Mucosa of rectum (tissue), 2 donors: Measurements from ENCODE around the gene RHBDD3.
"Not testable (repeated sequence)": the region's sequence is repeated elsewhere in the genome, so short reads cannot be mapped to it uniquely, and the experiment has no call there.

Experiments used
- H3K27ac ChIP-seq, 2 donors: one replicate each; pipeline ENCODE4 v1.7.0; 2013; ENCODE audit warnings: inconsistent platforms in 2 of 2, low read depth in 2 of 2, low read length in 2 of 2
- H3K27me3 ChIP-seq, 2 donors: one replicate each; pipeline ENCODE4 v1.7.0; 2013; ENCODE audit warnings: low read length in 2 of 2; ENCODE audit not compliant: control insufficient read depth in 2 of 2, insufficient read depth in 2 of 2
- H3K36me3 ChIP-seq, 2 donors: one replicate each; pipeline ENCODE4 v1.7.0; 2013; ENCODE audit warnings: low read length in 2 of 2; ENCODE audit not compliant: control insufficient read depth in 2 of 2, insufficient read depth in 2 of 2
- H3K4me1 ChIP-seq, 2 donors: one replicate each; pipeline ENCODE4 v1.7.0; 2013; ENCODE audit warnings: low read length in 2 of 2, mild to moderate bottlenecking in 1 of 2; ENCODE audit not compliant: control insufficient read depth in 2 of 2, insufficient read depth in 2 of 2
- H3K4me3 ChIP-seq, 2 donors: one replicate each; pipeline ENCODE4 v1.7.0; 2013; ENCODE audit warnings: low read length in 2 of 2
- H3K9ac ChIP-seq, 2 donors: one replicate each; pipeline ENCODE4 v1.7.0; 2013; ENCODE audit warnings: low read length in 2 of 2, low read depth in 1 of 2, mild to moderate bottlenecking in 1 of 2
- H3K9me3 ChIP-seq, 2 donors: one replicate each; pipeline ENCODE4 v1.7.0; 2013; ENCODE audit warnings: low read length in 2 of 2; ENCODE audit not compliant: control insufficient read depth in 2 of 2
- donor health status: healthy.
- donor health status: Normal muscosa, but diverticular disease.

Gene RHBDD3

DNA sequence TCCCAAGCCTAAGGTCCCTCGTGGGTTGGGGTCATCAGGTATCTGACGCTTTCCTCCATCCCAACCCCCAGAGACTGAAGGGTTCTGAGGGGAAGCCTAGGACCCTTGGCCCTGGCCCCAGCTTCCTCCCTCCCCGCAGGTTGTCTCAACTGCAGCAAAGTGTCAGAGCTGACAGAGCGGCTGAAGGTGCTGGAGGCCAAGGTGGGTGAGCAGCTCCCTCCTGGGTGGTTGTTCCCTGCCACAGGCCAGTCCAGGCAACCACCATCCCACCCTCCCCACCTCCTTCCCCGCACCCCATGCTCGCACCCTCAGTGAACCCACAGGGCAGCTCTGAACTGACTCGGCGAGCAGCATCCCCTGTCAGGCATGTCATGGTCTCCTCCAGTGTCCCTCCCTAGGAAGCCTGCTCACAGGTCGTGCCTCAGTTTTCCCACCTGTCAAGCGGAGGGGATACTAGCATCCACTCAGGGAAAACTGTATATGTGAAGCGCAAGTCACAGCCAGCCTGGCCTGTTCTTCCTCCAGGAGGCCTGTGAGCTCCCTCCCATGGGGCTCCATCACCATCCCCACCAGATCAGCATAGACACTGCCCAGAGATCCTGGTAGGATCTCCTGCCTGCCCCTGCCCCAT lies 41.3 kb downstream of the RHBDD3 start:
- H3K4me1 ChIP-seq: peaks cover 0 to 6% of the 10 kb centered on the region in 2 donors
- no peaks in the 10 kb centered on the region for H3K27me3 ChIP-seq
- H3K4me3 ChIP-seq: no peak overlapping the region
- no peak overlapping the region for H3K9ac ChIP-seq
- H3K9me3 ChIP-seq: no peaks in the 10 kb centered on the region
- H3K36me3 ChIP-seq: no peaks in the 10 kb centered on the region
- peak overlapping the region; percentile 74 for H3K27ac ChIP-seq

DNA sequence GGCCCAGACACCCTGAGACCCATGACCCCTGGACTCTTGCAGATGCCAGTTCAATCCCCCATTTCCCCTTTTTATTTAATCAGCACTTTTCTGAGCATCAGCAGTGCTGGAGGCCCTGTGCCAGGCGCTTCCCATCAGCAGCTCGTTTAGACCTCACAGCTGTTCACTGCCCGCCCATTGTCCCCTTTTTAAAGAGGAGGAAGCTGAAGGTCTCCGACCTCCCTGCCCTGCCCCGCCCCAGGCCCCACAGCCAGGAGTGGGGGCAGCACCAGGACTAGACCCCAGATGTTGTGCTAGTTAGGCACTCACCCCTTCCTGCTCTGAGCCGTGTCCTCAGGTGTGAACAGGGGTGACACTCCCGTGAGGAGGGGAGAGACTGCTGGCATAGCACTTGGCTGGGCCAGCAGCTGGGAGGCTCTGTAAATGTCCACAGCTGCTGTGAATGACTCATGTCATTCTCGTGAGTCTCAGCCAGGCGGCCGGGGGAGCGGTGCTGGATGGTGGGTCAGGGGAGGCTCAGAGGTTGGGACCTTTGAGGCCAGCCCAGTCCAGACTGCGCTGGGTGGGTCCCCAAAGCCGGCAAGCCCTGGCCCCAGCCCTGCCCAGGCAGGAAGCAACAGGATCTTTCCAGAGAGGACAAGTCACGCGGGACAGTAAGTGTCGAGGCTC lies 42.2 kb downstream of the RHBDD3 start:
- Histone ChIP-seq H3K4me3 (no peak overlapping the region), H3K9me3 (no peaks in the 10 kb centered on the region), H3K4me1 (peaks cover 0 to 6% of the 10 kb centered on the region in 2 donors), H3K36me3 (no peaks in the 10 kb centered on the region), H3K27ac (peak overlapping the region; percentile 74), H3K9ac (no peak overlapping the region), H3K27me3 (no peaks in the 10 kb centered on the region)

DNA sequence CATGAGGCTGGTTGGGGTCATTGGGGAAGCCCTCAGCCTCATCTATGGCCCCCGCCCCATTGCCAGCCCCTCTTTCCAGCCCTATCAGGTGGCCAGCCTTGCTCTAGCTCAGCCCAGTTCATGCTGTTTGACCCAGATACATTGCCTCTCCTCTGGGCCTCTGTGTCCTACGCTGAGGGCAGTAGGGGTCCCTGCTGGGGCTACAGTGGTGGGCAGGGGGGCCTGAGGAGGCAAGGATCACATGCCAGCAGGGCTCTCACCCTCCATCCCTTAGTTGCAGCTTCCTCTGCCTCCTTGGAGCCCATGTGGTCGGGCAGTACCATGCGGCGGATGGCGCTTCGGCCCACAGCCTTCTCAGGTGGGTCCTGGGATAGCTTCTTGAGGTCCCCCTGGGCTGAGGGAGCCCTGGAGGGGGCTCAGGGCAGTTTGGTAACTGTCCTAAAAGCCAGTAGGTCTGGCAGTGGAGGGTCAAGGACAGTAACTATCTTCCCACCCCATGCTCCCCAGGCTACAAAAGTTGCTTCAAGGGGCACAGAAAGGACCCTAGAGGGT lies 42.8 kb downstream of the RHBDD3 start:
- H3K9me3 ChIP-seq: no peaks in the 10 kb centered on the region
- no peaks in the 10 kb centered on the region for H3K36me3 ChIP-seq
- H3K27ac ChIP-seq: peak overlapping the region; percentile 74
- no peak overlapping the region for H3K9ac ChIP-seq
- no peaks in the 10 kb centered on the region for H3K27me3 ChIP-seq
- H3K4me1 ChIP-seq: peaks cover 3 to 6% of the 10 kb centered on the region in 2 donors
- H3K4me3 ChIP-seq: no peak overlapping the region

DNA sequence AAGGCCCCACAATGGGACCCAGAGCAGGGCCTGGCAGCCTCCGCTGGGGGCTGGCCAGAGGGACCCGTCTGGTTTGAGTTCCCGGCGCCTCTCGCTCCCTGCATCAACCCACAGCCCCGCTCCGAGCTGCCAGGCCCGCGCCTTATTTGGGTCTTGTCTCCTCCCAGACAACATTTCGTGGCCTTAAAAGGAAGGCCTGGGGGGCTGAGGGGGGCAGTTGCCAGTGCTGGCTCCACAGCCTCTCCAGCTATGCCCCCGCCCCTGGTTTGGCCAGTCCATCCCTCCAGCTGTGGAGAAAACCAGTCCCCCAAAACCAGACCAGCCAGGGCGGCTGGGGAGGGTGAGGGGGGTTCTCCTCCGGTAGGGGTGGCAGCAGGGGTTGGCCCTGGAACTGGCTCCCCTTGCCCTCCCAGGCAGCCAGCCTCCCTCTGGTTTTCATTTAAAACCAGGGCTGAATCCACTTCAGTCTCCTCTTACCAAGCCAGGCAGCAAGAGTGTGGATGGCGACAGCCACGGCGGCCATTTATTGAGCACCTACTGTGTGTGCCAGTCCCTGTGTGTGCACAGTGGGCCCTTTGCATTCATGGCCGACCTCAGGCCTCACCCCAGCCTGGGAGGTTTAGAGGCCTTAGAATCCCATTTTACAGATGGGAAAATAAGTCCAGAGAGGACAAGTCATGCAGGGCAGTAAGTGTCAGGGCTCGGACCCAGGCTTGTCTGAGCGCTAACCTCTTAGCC lies 43.5 kb downstream of the RHBDD3 start:
- Histone ChIP-seq H3K36me3 (no peaks in the 10 kb centered on the region), H3K4me1 (peaks cover 4 to 6% of the 10 kb centered on the region in 2 donors), H3K9ac (no peak overlapping the region), H3K27me3 (no peaks in the 10 kb centered on the region), H3K4me3 (no peak overlapping the region), H3K9me3 (no peaks in the 10 kb centered on the region), H3K27ac (peak overlapping the region; percentile 74)

DNA sequence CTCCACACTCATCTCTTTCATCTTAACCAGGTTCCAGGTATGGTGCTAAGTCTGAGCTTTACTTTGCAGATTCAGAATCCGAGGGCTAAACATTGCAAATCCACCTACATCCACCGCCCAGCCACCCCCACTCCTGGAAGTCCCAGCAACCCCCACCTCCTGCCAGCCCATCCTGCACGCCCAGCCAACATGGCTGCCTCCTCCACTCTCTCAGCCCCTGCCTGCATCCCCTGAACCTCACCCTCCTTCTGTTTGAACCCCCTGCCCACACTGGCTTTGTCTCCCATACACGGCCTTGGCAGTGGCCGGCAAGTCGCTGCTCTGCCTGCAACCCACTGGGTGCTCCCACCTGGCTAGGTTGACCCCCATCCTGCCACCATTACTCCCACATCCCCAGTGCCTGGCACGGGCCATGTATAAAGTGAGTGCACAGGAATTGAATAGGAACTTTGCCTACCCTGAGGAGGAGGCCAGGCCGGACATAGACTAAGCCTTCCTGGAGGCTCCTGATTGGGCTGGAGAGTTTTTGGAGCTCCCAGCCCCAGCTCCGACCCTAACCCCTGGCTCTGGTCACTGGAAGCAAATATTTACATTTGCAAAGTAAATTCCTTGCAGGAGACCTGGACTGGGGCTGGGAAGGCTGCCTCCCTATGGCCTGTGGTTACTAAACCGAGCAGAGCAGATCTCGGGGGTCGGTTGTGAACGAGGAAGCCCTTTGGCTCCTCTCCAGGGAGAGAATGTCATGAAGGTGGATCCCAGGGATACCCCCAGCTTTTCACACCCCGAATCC lies 47.7 kb downstream of the RHBDD3 start:
- no peaks in the 10 kb centered on the region for H3K36me3 ChIP-seq
- H3K27me3 ChIP-seq: no peaks in the 10 kb centered on the region
- H3K9me3 ChIP-seq: no peaks in the 10 kb centered on the region
- peak overlapping the region in 1 of 2 donors; percentile 16 for H3K27ac ChIP-seq
- H3K9ac ChIP-seq: no peak overlapping the region
- no peak overlapping the region for H3K4me3 ChIP-seq
- peaks cover 0 to 4% of the 10 kb centered on the region in 2 donors for H3K4me1 ChIP-seq

DNA sequence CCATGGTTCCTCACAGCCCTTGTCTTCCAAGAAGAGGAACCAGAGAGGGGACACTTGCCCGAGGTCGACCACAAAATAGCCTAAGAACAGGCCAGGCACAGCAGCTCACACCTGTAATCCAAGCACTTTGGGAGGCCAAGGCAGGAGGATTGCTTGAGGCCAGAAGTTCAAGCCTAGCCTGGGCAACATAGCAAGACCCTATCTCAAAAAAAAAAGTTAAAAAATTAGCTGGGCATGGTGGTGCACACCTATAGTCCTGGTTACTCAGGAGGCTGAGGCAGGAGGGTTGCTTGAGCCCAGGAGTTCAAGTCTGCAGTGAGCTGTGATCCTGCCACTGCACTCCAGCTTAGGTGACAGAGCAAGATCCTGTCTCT lies 48.4 kb downstream of the RHBDD3 start:
- not testable (repeated sequence) for H3K27ac ChIP-seq, H3K36me3 ChIP-seq, H3K4me1 ChIP-seq, H3K4me3 ChIP-seq, H3K9ac ChIP-seq, H3K9me3 ChIP-seq, H3K27me3 ChIP-seq

DNA sequence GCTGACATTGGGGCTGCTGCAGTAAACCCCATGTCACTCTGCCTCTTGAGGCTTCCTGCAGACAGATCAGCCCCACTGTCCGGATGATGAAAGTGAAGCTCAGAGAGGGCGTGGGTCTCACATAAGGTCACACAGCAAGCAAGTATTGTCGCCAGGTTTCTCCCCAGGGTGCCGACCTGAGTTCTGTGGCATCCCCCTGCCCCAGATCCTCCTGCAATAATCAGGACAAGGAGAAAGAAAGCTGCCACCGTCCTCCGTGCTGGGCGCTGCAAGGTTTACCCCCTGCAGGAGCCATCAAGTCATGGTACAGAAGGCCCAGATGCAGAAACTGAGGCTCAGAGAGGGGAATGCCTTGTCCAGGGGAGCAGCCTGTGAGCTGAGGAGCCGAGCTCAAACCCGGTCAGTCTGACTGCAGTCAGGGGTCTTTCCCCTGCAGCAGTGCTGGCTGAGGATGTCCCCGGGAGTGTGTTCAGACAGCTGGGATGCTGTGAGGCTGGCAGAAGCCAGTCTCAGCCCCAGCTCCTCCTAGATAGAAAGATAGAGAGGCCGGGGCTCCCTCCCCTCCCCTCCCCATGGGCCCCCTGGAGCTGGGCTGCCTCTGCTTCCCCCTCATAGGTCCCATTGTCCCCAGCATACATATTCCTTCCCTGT lies 48.9 kb downstream of the RHBDD3 start:
- H3K4me3 ChIP-seq: no peak overlapping the region
- no peaks in the 10 kb centered on the region for H3K27me3 ChIP-seq
- no peaks in the 10 kb centered on the region for H3K9me3 ChIP-seq
- H3K4me1 ChIP-seq: peaks cover 0 to 4% of the 10 kb centered on the region in 2 donors
- H3K36me3 ChIP-seq: no peaks in the 10 kb centered on the region
- H3K27ac ChIP-seq: no peak overlapping the region
- H3K9ac ChIP-seq: no peak overlapping the region

DNA sequence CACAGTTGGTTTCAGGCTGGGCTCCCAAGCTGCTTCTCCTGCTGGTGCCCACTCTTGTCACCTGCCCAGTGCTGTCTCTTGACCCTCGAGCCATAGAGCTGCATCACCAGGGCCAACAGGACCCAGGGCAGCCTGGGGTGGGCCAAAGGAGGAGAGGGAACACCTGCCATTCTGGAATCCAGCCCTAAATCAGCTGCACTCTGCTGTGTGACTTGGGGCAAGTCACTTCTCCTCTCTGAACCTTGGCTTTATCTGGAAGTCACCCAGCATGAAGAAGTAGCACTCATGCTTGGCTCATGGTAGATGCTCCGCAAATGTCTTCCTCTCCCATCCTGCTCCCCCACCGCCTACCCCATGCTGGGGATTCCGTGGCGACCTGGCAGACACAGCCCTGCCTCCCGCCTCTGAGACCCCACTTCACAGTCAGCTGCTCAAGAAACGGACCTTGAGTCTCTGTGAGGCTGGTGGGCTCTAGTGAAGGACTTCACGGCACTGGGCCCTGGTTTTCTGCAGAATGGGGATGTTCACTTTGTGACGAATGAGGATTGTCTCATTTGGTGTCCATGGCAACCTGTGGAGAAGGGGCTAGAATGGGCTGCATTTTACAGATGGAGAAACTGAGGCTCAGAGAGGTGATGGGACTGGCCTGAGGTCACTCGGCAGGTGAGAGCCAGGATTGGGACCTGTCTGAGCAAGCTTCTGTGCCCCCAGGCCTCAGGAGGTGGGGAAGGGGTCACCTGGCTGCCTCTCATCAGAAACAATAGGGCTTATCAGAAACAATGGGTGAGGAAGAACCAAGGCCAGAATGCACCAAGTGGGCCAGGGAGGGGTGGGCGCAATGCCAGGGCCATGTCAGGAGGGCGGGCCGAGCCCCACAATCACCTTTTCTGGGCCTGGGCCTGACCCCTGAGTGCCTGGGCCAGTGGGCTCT lies 49.7 kb downstream of the RHBDD3 start:
- H3K9ac ChIP-seq: no peak overlapping the region
- no peaks in the 10 kb centered on the region for H3K9me3 ChIP-seq
- H3K27me3 ChIP-seq: no peaks in the 10 kb centered on the region
- no peak overlapping the region for H3K4me3 ChIP-seq
- H3K36me3 ChIP-seq: no peaks in the 10 kb centered on the region
- peaks cover 0 to 4% of the 10 kb centered on the region in 2 donors for H3K4me1 ChIP-seq
- H3K27ac ChIP-seq: no peak overlapping the region
